ENCODE results near the gene ACOXL. TPM values are rescaled to one million over a fixed set of nuclear protein-coding genes. Genes with fewer than 3 reads are reported as not detected.

Gene ACOXL
- total RNA-seq, 2 donors from 2014 or later: not detected

DNA sequence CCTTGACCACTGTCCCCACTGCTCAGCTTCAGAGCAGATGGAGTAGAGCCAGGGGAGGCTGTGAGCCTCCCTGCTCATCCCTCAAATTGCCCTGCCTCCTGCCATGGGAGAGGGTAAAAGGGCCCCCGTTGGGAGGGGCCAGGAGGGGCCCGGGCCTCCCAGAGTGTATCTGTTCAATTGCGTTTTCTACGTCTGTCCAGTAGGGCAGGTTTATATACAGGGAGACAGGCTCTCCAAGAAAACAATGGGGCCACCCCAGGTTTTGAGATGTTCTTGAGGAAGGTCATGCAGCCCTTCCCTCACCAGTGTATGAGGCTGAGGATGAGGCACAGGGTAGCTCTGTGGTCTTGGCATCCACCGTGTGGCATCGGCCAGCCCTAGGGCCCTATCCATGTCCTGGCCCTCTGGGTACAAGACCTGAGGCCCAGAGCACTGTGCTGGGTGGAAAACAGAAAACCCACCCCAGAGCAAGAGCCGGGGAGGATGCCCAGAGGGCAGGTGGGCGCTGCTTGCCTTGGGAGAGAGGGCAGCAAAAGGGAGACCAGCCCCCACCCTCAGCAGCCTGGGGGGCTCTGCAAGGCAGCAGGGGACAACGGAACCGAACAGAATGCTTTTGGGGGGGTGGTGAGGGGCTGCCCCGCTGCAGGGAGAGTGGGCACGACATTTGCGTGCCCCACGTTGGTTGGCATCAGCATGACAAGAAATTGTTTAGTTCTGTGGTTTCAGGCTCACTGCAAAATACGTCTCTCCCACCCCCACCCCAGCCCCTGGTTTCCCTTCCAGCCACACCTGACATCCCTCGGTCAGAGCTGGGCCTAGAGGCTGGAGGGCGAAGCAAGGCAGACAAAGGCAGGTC is 141.5 kb downstream of the ACOXL start:
- Histone ChIP-seq H3K36me3 (no peaks in the 10 kb centered on the region), H3K4me3 (no peak overlapping the region), H3K9me3 (no peaks in the 10 kb centered on the region), H3K4me1 (ENCODE audit: control insufficient read depth in 1 of 2, low read depth in 2 of 2) (no peaks in the 10 kb centered on the region), H3K27ac (no peak overlapping the region), H3K27me3 (replicated peaks; ENCODE audit: insufficient read depth) (no peaks in the 10 kb centered on the region)
- DNase-seq (ENCODE audit: low spot score) (no peak), ATAC-seq (ENCODE audit: insufficient number of reproducible peaks, low FRiP score, low read depth) (no peak)
- TF ChIP-seq CTCF (IDR thresholded peaks at IDR 0.05): no peak

DNA sequence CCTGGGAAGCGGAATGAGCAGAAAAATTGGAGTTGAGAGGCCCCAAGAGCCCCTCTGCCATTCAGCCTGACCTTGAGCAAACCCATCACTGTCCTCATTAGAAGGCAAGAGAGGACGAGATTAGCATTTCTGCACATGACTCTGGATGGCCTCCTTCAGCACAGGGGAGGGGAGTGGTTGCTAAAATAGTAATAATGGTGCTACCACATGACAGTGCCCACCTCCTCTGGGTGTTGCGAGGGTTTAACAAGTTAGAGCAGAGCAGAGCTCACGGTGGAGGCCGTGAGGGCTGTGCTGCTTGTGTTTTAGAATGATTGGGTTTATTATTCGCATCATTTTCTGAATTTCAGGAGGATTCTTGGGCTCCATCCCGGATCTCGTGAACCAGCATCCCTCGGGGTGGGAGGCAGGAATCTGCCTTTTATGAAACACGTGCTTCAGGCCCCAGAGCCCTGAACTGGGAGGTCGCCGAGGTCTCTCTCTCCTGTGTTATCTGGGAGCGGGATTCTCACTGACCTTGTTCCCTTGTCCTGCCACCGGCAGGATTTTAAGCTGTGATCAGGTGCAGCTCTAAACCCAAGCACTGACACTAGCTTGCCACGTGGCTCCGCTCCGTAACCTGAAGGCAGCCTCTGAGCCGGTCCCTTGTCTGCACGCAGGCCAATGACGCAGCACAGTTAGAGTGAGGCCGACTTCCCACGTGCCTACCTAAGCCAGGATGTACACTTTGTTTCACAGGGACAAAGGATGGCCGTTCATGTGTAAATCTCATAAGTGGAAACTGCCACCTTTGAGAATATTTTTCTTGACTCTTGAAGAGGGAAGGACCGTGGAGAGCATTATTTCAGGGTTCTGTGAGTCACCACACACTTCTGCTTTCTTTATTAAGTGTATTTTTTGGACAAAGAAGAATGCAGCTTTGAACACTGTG is 142.3 kb downstream of the ACOXL start:
- Histone ChIP-seq H3K4me1 (ENCODE audit: control insufficient read depth in 1 of 2, low read depth in 2 of 2) (no peaks in the 10 kb centered on the region), H3K27me3 (replicated peaks; ENCODE audit: insufficient read depth) (no peaks in the 10 kb centered on the region), H3K9me3 (no peaks in the 10 kb centered on the region), H3K4me3 (no peak overlapping the region), H3K36me3 (no peaks in the 10 kb centered on the region), H3K27ac (no peak overlapping the region)
- TF ChIP-seq CTCF (IDR thresholded peaks at IDR 0.05): no peak
- DNase-seq (ENCODE audit: low spot score) (no peak), ATAC-seq (ENCODE audit: insufficient number of reproducible peaks, low FRiP score, low read depth) (no peak)

DNA sequence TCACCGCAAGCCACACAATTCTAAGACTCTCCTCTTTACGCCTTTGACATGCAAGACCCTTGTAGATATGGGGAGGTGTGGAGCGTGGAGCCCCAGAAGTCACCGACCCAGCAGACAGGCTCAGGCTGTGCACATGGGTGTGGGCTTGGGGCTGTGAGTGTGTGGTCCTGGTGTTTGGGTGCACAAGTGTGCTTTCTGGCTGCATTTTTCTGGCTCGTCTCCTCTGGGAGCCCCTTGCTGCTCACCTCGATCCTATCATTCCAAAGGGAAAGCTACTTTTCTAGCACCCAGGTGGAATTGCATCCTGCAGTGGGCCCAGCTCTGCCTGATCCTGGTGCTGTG is 143.0 kb downstream of the ACOXL start:
- Histone ChIP-seq H3K36me3 (no peaks in the 10 kb centered on the region), H3K9me3 (no peaks in the 10 kb centered on the region), H3K27ac (no peak overlapping the region), H3K4me1 (ENCODE audit: control insufficient read depth in 1 of 2, low read depth in 2 of 2) (no peaks in the 10 kb centered on the region), H3K27me3 (replicated peaks; ENCODE audit: insufficient read depth) (no peaks in the 10 kb centered on the region), H3K4me3 (no peak overlapping the region)
- no peak for TF ChIP-seq CTCF (IDR thresholded peaks at IDR 0.05)
- DNase-seq (ENCODE audit: low spot score) (no peak), ATAC-seq (ENCODE audit: insufficient number of reproducible peaks, low FRiP score, low read depth) (no peak)

- Histone ChIP-seq H3K27ac (no peak overlapping the region), H3K27me3 (replicated peaks; ENCODE audit: insufficient read depth) (no peaks in the 10 kb centered on the region), H3K9me3 (no peaks in the 10 kb centered on the region), H3K36me3 (no peaks in the 10 kb centered on the region), H3K4me3 (no peak overlapping the region), H3K4me1 (ENCODE audit: control insufficient read depth in 1 of 2, low read depth in 2 of 2) (no peaks in the 10 kb centered on the region)
- ATAC-seq (ENCODE audit: insufficient number of reproducible peaks, low FRiP score, low read depth) (no peak), DNase-seq (ENCODE audit: low spot score) (no peak)
- TF ChIP-seq CTCF (IDR thresholded peaks at IDR 0.05): no peak
These were observed 144.0 kb downstream of the ACOXL start for GRCh38 chr2:110876167-110876999.

Measured in thoracic aorta (tissue), 2 donors.